ENCODE results near the gene QSOX2. TPM values are rescaled to one million over a fixed set of nuclear protein-coding genes. Genes with fewer than 3 reads are reported as not detected.

QSOX2 gene
- total RNA-seq, 1 donor from 2014 or later: 20.7 TPM

DNA sequence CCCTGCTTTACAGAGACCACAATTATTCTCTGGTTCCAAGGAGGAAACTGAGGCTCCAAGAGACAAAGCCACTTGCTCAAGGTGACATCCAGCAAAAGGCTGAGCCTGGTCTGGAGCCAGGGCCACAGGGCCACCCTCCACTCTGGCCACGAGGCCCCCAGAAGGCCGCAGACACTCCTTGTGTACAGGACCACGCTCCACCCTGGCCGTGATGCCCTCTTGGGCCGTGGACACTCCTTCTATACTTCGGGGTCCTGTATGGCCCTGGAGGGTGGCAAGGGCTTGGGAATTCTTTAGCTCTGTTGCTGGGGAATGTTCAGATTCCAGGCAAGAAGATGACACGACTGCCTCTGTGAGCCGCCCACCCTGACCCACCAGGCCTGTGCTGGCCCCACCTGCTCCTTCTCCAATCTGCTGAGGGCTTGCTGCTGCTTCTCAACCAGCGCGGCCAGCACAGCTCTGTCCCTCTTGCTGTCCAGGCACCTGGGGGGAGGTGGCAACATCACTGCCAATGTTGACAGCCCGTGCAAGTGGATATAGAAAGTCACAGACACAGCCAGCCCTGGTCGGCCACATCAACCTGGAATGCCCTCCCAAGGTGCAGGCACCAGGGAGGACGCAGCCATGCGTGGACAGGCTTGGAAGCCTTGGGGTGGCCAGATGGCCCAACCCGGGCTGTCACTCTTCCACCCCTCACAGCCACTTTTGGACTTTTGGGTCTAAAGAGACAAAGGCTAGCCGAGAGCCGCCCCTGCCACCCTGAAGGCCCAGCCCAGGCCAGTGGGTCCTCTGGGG, 20.1 kb upstream of the QSOX2 start:
- DNase-seq (ENCODE audit: low read depth): no peak

DNA sequence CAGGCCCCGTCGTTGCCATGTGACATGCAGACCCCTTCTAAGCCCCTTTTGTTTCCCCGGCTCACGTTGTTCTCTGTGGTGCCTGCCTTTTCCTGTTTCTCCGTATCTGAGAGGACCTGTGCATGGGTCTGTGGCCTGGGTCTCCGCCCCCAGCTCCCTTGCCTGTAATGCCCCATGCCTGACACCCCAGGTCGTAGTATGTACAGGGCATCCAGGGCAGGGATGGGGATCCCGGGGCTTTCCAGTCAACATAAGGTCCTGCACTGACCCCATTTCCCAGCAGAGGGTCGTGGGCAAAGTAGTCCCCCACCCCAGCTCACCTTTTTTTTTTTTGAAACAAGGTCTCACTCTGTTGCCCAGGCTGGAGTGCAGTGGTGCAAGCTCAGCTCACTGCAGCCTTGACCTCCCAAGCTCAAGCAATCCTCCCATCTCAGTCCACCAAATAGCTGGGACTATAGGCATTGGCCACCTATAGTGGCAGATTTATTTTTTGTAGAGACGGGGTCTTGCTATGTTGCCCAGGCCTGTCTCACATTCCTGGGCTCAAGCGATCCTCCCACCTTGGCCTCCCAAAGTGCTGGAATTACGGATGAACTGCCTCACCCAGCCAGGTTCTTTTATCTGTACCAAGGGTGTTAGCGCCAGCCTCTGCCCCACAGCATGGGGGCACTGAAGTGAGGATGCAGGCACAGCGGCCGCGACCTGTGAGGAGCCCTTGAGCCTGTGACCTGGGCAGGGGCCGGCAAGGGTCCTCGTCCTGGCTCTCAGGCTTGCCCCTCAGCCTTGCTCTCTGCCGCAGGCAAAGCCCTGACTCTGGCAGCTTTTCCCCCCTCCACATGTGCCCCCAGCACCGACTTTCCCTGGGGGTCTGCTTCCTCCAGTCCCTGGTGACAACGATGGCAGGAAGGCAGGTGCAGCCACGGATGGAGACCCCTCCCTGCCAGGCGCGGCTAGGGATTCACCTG, 19.1 kb upstream of the QSOX2 start:
- no peak for DNase-seq (ENCODE audit: low read depth)

- DNase-seq (ENCODE audit: low read depth): no peak
These were observed 18.4 kb upstream of the QSOX2 start for GRCh38 chr9:136264031-136264430.

GRCh38 chr9:136262671-136263178, 17.1 kb upstream of the QSOX2 start:
- DNase-seq (ENCODE audit: low read depth): no peak

DNA sequence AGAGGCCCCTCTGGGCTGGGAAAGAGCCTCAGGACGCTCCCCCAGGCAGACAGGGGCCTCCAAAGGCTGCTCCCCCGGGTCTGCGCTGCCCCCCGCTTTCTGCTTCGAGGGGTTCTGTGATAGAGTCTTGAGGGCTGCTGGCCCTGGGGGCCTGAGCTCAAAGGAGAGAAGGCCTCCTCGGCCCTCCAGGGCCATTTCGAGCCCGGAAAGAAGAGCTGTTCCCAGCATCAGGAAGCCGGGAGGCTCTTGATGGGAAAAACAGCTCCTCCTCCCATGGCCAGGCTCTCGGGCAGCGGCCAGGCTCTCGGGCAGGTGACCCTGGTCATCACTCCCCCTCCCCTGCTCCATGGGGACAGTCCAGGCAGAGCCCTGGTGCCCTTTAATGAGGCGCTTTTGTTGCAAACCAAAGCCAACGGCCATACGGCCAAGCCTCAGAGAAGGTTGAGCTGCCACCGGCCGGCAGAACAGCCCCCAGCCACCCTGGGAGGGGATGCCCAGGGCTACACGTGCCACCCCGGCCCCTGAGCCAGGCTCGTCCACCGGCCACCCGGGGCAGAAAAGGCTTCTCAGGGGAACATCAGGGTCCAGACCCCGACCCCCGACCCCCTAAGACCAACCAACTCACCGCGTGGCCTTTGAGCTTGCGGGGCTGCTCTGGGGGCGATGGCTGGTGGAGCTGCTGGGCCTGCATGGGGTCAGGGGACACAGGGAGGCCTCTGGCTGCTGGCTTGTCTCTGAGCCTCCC, 16.2 kb upstream of the QSOX2 start:
- DNase-seq (ENCODE audit: low read depth): no peak

DNA sequence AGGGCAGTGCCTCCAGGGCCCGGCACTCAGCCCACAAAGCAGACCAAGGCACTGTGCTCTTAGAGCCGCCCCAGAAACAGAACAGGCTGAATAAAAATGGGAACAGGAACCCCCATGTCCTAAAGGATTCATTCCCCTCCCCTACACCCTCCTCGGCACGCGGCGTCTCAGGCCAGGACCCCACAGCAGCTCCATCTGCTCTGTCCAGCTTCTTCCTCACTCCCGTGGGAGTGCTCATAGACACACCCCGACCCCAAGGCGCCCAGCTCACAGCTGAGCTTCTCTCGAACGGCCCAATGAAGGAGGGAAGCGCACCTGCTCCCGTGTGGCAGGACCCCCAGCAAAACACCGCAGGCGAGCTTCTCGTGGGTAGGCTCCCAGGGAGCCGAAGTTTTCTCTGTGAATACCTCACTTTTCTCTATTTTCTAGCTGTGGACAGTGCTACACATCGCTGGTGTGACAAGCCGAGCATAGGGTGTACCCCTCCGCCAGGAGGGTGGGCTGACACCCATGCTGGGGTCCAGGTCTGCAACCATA, 15.4 kb upstream of the QSOX2 start:
- no peak for DNase-seq (ENCODE audit: low read depth)

- no peak for DNase-seq (ENCODE audit: low read depth)
These were observed 14.9 kb upstream of the QSOX2 start for GRCh38 chr9:136260521-136260920.

DNA sequence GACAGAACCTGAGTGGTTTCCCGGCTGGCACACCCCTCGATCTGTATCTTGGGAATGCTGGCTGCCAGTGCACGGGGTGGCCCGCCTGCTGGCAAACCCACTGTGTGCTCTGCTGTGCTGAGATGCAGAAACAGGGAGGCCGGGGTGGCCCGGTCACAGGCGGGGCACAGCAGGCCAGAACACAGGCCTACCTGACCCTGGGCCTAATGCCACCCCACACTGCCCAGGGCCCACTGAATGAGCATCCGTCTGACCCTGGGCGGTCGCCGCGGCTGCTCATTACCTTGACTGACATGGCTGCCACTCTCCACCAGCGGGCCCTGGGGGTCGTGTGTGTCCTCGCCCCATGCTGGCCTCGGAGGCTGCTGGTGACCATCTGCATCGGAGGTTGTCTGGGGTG, 14.2 kb upstream of the QSOX2 start:
- no peak for DNase-seq (ENCODE audit: low read depth)

- no peak for DNase-seq (ENCODE audit: low read depth)
These were observed 13.9 kb upstream of the QSOX2 start for GRCh38 chr9:136259517-136259813.

- DNase-seq (ENCODE audit: low read depth): no peak
These were observed 13.3 kb upstream of the QSOX2 start for GRCh38 chr9:136258786-136259516.

DNA sequence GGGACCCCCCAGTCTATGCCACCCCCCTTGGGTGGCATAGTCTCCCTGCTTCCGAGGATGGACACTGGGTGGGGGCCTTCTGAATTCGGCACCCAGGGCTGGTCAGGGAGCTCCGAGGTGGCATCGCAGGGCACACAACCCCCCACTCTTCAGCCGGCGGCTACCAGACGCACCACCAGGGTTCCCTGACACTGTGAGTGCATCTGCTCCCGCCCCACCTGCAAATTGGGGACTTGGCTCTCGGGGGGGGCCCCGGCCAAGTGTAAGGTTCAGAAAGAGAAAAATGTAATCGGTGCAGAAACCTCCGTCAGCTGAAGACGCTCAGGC, 12.7 kb upstream of the QSOX2 start:
- DNase-seq (ENCODE audit: low read depth): no peak

DNA sequence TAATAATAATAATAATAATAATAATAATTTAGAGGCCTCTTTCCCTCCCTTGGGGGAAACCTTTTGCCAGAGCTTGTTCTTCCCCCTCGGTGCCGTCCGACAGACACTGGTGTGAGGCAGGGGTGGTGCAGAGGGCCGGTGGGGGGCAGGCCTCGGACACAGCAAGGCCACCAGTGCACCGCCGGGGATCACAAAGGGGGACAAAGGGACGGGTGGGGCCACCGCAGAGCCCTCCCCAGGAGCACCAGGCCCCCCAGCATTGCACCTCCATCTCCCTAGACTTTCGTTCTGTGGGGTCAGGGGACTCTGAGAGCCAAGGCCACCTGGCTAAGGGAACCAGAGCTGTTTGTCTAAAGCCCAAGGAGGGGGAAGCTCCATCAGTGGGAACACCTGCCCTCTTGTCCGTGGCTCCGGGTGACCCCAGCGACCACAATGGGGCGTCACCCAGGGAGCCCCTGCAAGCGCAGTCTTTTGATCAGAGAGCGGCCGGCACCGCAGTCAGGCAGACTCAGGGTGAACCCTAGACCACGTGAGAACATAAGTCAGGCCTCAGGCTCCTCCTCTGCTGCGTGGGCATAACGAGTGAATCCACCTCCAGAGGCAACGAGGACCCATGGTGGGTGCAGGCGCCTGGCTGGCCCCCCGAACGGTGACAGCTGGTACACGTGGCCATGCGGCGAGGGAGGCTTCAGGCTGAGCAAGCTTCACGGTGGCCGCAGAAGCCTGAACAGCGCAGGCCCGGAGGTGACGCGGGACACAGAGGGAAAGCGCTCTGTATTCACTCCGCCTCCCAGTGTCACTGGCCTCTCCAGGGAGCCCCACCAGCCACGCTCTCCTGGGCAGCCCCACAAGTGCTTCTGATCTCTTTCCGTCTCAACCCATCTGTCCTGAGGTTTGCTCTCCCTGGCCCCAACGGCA, 12.0 kb upstream of the QSOX2 start:
- no peak for DNase-seq (ENCODE audit: low read depth)

GRCh38 chr9:136255896-136256890, 10.6 kb upstream of the QSOX2 start:
- no peak for DNase-seq (ENCODE audit: low read depth)

GRCh38 chr9:136255166-136255538, 9.5 kb upstream of the QSOX2 start:
- peak; percentile 74 for DNase-seq (ENCODE audit: low read depth)

DNA sequence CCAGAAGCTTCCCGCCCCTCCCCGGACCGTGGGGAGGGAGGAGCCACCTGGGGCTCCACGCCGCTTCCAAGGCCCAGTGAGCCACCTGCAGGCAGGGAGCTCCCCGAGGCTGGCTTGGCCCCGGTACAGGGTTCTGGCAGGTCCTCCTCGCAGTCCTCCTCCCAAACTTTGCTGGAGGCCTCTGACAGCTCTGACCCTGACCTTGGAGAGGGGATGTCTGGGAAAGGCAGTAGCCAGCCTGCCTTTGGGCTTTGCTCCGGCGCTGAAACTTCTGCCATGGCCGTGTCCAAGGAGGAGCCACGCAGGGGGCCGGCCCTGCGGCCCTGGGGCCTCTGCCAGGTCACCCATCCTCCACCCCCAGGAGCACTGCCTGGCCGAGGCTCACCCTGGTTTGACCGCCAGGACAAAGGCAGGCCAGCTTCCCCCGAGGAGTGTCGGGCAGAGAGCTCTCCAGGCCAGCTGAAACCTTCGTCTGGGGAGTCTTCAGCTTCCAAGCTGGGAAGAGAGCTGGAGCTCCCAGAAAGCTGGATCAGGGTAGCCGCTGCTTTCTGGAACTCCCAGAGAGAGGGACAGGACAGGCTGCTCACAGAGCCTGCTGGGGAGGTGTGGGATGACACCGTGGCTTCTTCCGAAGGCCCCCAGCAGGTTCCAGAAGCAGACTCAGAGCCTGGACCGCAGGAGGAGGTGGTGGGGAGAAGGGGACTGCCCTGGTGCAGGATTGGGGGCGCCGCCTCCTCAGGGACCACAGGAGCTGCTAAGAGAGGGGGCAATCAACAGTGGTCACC, 9.0 kb upstream of the QSOX2 start:
- no peak for DNase-seq (ENCODE audit: low read depth)

GRCh38 chr9:136253246-136254130, 7.9 kb upstream of the QSOX2 start:
- no peak for DNase-seq (ENCODE audit: low read depth)

- no peak for DNase-seq (ENCODE audit: low read depth)
These were observed 7.2 kb upstream of the QSOX2 start for GRCh38 chr9:136252846-136253245.

All from myocyte (in vitro differentiated cells).